GM12875 (cell line): ENCODE measurements around the gene AADAT.

Experiments
- H3K4me3 ChIP-seq: one replicate; pipeline ENCODE4 v1.5.1; 2011; ENCODE audit warnings: low read depth, low read length, control low read depth
- TF ChIP-seq, protein P1 (sequence below): IDR thresholded peaks from 2 replicates; pipeline ENCODE4 v1.5.1; 2011; ENCODE audit warnings: low read depth, mild to moderate bottlenecking, control low read depth, inconsistent platforms, low read length, moderate library complexity, borderline replicate concordance; ENCODE audit not compliant: insufficient read depth

AADAT gene

DNA sequence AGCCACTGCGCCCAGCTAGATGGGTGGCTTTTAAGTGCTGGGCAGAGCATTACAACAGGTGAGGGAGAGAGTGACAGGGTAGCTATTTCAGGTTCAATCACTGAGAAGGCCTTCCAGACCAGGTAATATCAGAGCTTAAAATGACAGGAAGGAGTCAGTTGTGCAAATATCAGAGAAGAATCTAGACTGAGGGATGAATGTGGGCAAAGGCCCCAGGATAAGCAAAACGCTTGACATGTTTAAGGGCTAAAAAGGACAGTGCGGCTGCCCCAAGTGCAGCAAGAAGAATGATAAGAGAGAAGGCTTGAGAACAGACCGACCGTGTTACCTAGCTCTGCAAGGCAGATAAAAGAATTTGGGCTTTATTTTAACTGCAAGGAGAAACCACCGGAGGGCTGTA lies 18.6 kb downstream of the AADAT start:
- H3K4me3 ChIP-seq = no peak overlapping the region
- TF ChIP-seq, protein P1, sequence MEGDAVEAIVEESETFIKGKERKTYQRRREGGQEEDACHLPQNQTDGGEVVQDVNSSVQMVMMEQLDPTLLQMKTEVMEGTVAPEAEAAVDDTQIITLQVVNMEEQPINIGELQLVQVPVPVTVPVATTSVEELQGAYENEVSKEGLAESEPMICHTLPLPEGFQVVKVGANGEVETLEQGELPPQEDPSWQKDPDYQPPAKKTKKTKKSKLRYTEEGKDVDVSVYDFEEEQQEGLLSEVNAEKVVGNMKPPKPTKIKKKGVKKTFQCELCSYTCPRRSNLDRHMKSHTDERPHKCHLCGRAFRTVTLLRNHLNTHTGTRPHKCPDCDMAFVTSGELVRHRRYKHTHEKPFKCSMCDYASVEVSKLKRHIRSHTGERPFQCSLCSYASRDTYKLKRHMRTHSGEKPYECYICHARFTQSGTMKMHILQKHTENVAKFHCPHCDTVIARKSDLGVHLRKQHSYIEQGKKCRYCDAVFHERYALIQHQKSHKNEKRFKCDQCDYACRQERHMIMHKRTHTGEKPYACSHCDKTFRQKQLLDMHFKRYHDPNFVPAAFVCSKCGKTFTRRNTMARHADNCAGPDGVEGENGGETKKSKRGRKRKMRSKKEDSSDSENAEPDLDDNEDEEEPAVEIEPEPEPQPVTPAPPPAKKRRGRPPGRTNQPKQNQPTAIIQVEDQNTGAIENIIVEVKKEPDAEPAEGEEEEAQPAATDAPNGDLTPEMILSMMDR = no peak

GRCh38 chr4:170068438-170069128 lies 21.2 kb downstream of the AADAT start:
- TF ChIP-seq, protein P1 = no peak
- no peak overlapping the region for H3K4me3 ChIP-seq

GRCh38 chr4:170059421-170059820 lies 30.3 kb downstream of the AADAT start:
- TF ChIP-seq, protein P1 = no peak
- H3K4me3 ChIP-seq = no peak overlapping the region

DNA sequence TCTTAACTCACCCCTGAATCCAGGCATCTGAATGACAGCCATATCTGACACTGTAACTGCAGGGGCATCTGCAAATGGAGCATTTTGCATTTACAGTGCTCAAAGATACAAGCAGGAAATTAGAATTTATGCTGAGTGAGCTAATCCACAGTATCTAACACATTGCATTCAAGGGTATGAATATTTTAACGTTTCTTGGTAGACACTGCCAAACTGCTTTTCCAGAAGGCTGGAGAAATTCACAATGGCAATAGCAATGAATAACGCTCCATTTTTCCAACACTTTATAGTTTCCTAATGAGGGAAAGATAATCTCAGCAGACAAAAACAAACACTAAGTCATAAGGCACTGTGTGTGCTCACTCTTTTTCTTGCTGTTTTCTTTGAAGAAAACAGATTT lies 30.9 kb downstream of the AADAT start:
- TF ChIP-seq, protein P1 = no peak

GRCh38 chr4:170057866-170058265 lies 31.9 kb downstream of the AADAT start:
- TF ChIP-seq, protein P1 = no peak
- H3K4me3 ChIP-seq = no peak overlapping the region

More for the DNA sequence above, 30.9 kb downstream of the AADAT start:
- H3K4me3 ChIP-seq = no peak overlapping the region

DNA sequence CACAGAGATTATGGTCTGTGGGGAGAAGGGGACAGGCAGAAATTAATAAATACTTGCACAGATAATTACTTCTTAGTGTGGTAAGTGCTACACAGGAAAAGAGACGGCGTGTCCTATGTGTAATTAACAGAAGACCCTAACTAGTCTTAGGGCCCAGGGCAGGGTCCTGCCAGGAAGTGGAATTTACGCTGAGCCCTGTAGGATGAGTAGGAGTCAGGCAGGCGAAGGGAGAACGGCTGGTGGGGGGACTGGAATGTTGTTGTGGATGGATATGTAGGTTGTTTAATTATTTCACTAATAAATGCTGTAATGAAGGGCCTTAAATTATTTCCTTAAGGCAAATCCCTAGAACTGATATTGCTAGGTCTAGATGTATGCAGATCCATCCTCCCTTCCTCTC lies 36.8 kb downstream of the AADAT start:
- TF ChIP-seq, protein P1 = no peak

DNA sequence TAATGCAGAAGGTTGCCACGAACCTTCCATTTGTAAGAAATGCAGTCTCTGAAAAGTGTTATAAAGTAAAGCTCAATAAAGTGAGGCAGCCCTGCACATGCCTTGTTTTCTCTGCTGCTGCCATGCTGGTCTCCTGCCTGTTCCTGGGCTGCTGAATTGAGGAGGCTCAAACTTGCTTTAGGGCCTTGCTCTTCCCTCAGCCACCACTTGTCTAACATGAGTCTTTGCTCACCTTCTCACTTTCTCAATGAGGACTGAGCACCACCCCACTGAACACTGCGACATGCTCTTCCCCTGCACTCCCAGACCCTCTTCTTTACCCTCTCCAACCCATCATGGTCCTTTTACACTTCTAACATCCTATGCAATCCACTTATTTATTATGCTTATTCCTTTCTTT lies 38.4 kb downstream of the AADAT start:
- TF ChIP-seq, protein P1 = no peak

More for the DNA sequence above, 36.8 kb downstream of the AADAT start:
- no peak overlapping the region for H3K4me3 ChIP-seq

More for the DNA sequence above, 38.4 kb downstream of the AADAT start:
- no peak overlapping the region for H3K4me3 ChIP-seq
